Trophoblast cell (in vitro differentiated cells and primary cell): ENCODE measurements around the gene ZNF124.

Experiments used
- DNase-seq, 2 donors: peaks; one replicate each; pipeline ENCODE4 v3.0.0-alpha.2; 2016
- H2AFZ ChIP-seq: 2 replicates; pipeline ENCODE4 v1.6.1; 2013; ENCODE audit warnings: low read length, moderate library complexity, mild to moderate bottlenecking; ENCODE audit not compliant: insufficient read depth, poor library complexity
- H2AK5ac ChIP-seq: 2 replicates; pipeline ENCODE4 v1.6.1; 2013; ENCODE audit warnings: mild to moderate bottlenecking, low read length
- H2BK120ac ChIP-seq: 2 replicates; pipeline ENCODE4 v1.6.1; 2013; ENCODE audit warnings: low read length, mild to moderate bottlenecking, moderate library complexity; ENCODE audit not compliant: insufficient read depth, poor library complexity
- H2BK12ac ChIP-seq: 2 replicates; pipeline ENCODE4 v1.6.1; 2013; ENCODE audit warnings: mild to moderate bottlenecking, low read length, moderate library complexity
- H2BK5ac ChIP-seq: 2 replicates; pipeline ENCODE4 v1.6.1; 2013; ENCODE audit warnings: low read length, low read depth, moderate library complexity, mild to moderate bottlenecking; ENCODE audit not compliant: poor library complexity
- H3K14ac ChIP-seq: 2 replicates; pipeline ENCODE4 v1.6.1; 2013; ENCODE audit warnings: mild to moderate bottlenecking, low read length
- H3K18ac ChIP-seq: 2 replicates; pipeline ENCODE4 v1.6.1; 2013; ENCODE audit warnings: mild to moderate bottlenecking, low read length
- H3K23ac ChIP-seq: 2 replicates; pipeline ENCODE4 v1.6.1; 2013; ENCODE audit warnings: low read length
- H3K27ac ChIP-seq: 2 replicates; pipeline ENCODE4 v1.5.1; 2013; ENCODE audit warnings: low read depth, mild to moderate bottlenecking, inconsistent platforms, low read length, moderate library complexity
- H3K27me3 ChIP-seq: 2 replicates; pipeline ENCODE4 v1.6.1; 2013; ENCODE audit warnings: inconsistent platforms, mild to moderate bottlenecking, low read length, moderate library complexity; ENCODE audit not compliant: insufficient read depth
- H3K36me3 ChIP-seq, 2 experiments: 1 replicate in 1 of 2; 2 replicates in 1 of 2; pipeline ENCODE4 v1.6.1; 2013; ENCODE audit warnings: low read length in 2 of 2, mild to moderate bottlenecking in 2 of 2, moderate library complexity in 1 of 2; ENCODE audit not compliant: insufficient read depth in 2 of 2, control insufficient read depth in 1 of 2
- H3K4ac ChIP-seq: 2 replicates; pipeline ENCODE4 v1.6.1; 2013; ENCODE audit warnings: low read depth, mild to moderate bottlenecking, low read length, moderate library complexity
- H3K4me1 ChIP-seq, 2 experiments: 1 replicate in 1 of 2; 2 replicates in 1 of 2; pipeline ENCODE4 v1.6.1; 2013; ENCODE audit warnings: low read length in 2 of 2, mild to moderate bottlenecking in 2 of 2, moderate library complexity in 1 of 2; ENCODE audit not compliant: insufficient read depth in 2 of 2, control insufficient read depth in 1 of 2
- H3K4me2 ChIP-seq: 2 replicates; pipeline ENCODE4 v1.6.1; 2013; ENCODE audit warnings: inconsistent platforms, mild to moderate bottlenecking, low read length, moderate library complexity
- H3K4me3 ChIP-seq: 2 replicates; pipeline ENCODE4 v1.5.1; 2013; ENCODE audit warnings: mild to moderate bottlenecking, low read depth, low read length, inconsistent platforms
- H3K79me1 ChIP-seq: one replicate; pipeline ENCODE4 v1.6.1; 2013; ENCODE audit warnings: low read length
- H3K79me2 ChIP-seq: 2 replicates; pipeline ENCODE4 v1.6.1; 2013; ENCODE audit warnings: low read length, mild to moderate bottlenecking; ENCODE audit not compliant: control insufficient read depth, insufficient read depth, poor library complexity
- H3K9ac ChIP-seq: 2 replicates; pipeline ENCODE4 v1.6.1; 2013; ENCODE audit warnings: mild to moderate bottlenecking, low read length
- H3K9me3 ChIP-seq: 2 replicates; pipeline ENCODE4 v1.6.1; 2013; ENCODE audit warnings: low read depth, mild to moderate bottlenecking, control low read depth, inconsistent platforms, low read length; ENCODE audit not compliant: insufficient read depth
- H4K12ac ChIP-seq: 2 replicates; pipeline ENCODE4 v1.6.1; 2013; ENCODE audit warnings: low read depth, mild to moderate bottlenecking, low read length, moderate library complexity
- H4K8ac ChIP-seq: 2 replicates; pipeline ENCODE4 v1.6.1; 2013; ENCODE audit warnings: low read depth, mild to moderate bottlenecking, low read length, moderate library complexity
- H4K91ac ChIP-seq: one replicate; pipeline ENCODE4 v1.6.1; 2013; ENCODE audit warnings: low read depth, mild to moderate bottlenecking, low read length, moderate library complexity
- WGBS: extraction: QIAGEN DNeasy Blood & Tissue Kit; methylation state at CpG from one replicate; pipeline ENCODE4 v1.1.7; 2013; ENCODE audit warnings: missing lambda C conversion rate; ENCODE audit not compliant: insufficient read length, insufficient coverage; ENCODE audit errors: extremely low coverage; 5-methylcytosine and 5-hydroxymethylcytosine counted together

ZNF124 gene

DNA sequence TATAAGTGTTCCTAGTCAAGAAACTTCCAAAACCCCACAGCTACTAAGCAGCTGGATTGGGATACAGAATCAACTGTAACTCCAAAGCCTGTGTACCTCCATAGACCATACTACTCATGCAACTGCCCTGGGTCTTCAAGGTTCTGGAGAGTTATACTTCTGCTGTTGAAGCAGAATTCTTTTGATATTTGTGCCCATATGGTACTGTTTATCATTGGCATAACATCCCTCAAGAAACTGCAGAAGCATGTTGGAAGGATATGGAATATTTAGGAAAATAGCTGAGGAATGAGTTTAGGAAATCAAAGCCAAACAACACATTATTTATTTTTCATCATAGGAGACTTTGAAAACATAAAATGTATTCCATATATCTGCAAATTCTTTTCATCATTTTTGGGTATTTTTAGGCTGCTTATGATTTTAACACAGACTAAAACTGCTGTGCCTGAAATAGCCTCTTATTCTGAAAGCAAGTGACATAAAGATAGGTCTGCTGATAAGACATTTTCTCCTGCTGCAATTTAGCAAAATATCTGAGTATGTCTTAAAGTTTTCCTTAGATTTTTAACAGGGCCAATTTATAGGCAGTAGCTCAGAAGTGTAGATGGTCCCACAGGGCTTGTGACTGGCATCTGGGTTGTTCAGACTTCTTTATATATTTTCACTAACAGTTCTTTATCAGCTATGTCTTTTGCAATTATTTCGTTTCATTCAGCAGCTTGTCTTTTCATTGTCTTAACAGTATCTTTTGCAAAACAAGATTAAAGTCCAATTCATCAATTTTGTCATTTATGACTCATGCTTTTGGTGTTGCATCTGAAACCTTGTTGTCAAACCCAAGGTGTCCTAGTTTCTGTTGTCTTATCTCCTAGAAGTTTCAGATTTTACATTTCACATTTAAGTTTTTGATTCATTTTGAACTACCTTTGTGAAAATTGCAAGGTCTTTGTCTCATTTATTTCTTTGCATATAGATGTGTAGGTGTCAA, 41.1 kb upstream of the ZNF124 start:
- Histone ChIP-seq H2AK5ac (no peak overlapping the region), H4K12ac (no peak overlapping the region), H3K4me3 (no peak overlapping the region), H4K8ac (no peak overlapping the region), H3K14ac (no peak overlapping the region), H2BK120ac (no peak overlapping the region), H3K9ac (no peak overlapping the region), H4K91ac (no peak overlapping the region), H3K18ac (no peak overlapping the region), H2AFZ (no peak overlapping the region), H2BK12ac (no peak overlapping the region), H3K36me3 (no peaks in the 10 kb centered on the region), H2BK5ac (no peak overlapping the region), H3K27me3 (no peaks in the 10 kb centered on the region), H3K79me1 (peaks cover 6% of the 10 kb centered on the region), H3K9me3 (no peaks in the 10 kb centered on the region), H3K4me2 (no peak overlapping the region), H3K23ac (no peak overlapping the region), H3K27ac (no peak overlapping the region), H3K4ac (no peak overlapping the region), H3K4me1 (peaks cover 6 to 8% of the 10 kb centered on the region in 2 experiments), H3K79me2 (peaks cover 10% of the 10 kb centered on the region)
- WGBS: no CpG with 5 or more reads among the region's 1 CpG
- no peak for DNase-seq

DNA sequence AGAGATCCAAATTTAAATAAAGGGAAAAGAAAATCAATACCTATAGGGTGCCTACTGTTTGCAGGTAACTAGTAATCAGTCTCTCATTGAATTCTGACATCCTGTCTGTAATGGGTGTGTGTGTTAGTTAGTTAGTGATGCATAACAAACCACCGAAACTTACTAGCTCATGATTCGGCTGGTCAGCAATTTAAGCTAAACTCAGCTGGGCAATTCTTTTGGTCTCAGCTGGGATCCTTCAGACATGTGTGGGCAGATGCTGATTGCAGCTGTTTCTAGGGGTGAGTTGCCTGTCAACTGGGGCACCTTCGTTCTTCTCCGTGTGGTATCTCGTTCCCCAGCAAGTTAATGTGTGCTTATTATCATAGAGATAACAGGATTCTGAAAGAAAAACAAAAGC, 40.2 kb upstream of the ZNF124 start:
- H2AFZ ChIP-seq: no peak overlapping the region
- H2BK120ac ChIP-seq: no peak overlapping the region
- no peaks in the 10 kb centered on the region for H3K27me3 ChIP-seq
- no peak overlapping the region for H3K27ac ChIP-seq
- no peak overlapping the region for H2BK12ac ChIP-seq
- H3K36me3 ChIP-seq: peaks cover 0 to 2% of the 10 kb centered on the region in 2 experiments
- no peak overlapping the region for H3K4me2 ChIP-seq
- WGBS: no CpG with 5 or more reads among the region's 5 CpGs
- H4K8ac ChIP-seq: no peak overlapping the region
- H3K9me3 ChIP-seq: no peaks in the 10 kb centered on the region
- H2AK5ac ChIP-seq: no peak overlapping the region
- no peak overlapping the region for H2BK5ac ChIP-seq
- H3K79me2 ChIP-seq: peaks cover 13% of the 10 kb centered on the region
- no peak for DNase-seq
- H4K91ac ChIP-seq: no peak overlapping the region
- H3K9ac ChIP-seq: no peak overlapping the region
- H3K79me1 ChIP-seq: peaks cover 6% of the 10 kb centered on the region
- H3K4me3 ChIP-seq: no peak overlapping the region
- no peak overlapping the region for H3K14ac ChIP-seq
- H3K4ac ChIP-seq: no peak overlapping the region
- no peak overlapping the region for H3K23ac ChIP-seq
- no peak overlapping the region for H4K12ac ChIP-seq
- no peak overlapping the region for H3K18ac ChIP-seq
- peaks cover 6 to 8% of the 10 kb centered on the region in 2 experiments for H3K4me1 ChIP-seq

DNA sequence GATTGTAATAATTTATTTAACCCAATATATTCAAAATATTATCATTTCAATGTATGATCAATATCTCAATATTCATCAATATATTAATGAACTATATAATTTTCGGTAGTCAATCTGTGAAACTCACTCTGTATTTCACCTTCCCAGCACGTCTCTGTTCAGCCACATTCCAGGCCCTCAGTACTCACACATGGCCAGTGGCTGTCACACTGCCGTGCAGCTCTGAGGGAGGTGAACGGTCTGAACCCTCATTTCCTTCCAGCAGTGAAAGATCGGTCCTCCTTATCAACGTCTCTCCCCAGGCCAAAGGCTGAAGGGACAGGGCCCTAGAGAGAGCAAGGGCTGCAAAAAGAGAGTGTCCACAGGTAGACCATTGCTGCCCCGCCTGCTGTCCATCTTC, 39.5 kb upstream of the ZNF124 start:
- Histone ChIP-seq H3K4me1 (peaks cover 6 to 8% of the 10 kb centered on the region in 2 experiments), H3K27me3 (no peaks in the 10 kb centered on the region), H3K79me1 (peaks cover 6% of the 10 kb centered on the region), H4K8ac (peak overlapping the region; percentile 26), H3K23ac (no peak overlapping the region), H3K36me3 (peaks cover 3 to 5% of the 10 kb centered on the region in 2 experiments), H3K79me2 (peaks cover 14% of the 10 kb centered on the region), H3K4me3 (no peak overlapping the region), H3K14ac (no peak overlapping the region), H3K9me3 (no peaks in the 10 kb centered on the region), H4K12ac (no peak overlapping the region), H3K9ac (no peak overlapping the region), H3K4ac (no peak overlapping the region), H3K18ac (no peak overlapping the region), H2AFZ (no peak overlapping the region), H2BK120ac (no peak overlapping the region), H3K4me2 (no peak overlapping the region), H2BK5ac (no peak overlapping the region), H2AK5ac (no peak overlapping the region), H4K91ac (no peak overlapping the region), H3K27ac (no peak overlapping the region), H2BK12ac (peak overlapping the region; percentile 43)
- DNase-seq: no peak
- no CpG with 5 or more reads among the region's 7 CpGs for WGBS

DNA sequence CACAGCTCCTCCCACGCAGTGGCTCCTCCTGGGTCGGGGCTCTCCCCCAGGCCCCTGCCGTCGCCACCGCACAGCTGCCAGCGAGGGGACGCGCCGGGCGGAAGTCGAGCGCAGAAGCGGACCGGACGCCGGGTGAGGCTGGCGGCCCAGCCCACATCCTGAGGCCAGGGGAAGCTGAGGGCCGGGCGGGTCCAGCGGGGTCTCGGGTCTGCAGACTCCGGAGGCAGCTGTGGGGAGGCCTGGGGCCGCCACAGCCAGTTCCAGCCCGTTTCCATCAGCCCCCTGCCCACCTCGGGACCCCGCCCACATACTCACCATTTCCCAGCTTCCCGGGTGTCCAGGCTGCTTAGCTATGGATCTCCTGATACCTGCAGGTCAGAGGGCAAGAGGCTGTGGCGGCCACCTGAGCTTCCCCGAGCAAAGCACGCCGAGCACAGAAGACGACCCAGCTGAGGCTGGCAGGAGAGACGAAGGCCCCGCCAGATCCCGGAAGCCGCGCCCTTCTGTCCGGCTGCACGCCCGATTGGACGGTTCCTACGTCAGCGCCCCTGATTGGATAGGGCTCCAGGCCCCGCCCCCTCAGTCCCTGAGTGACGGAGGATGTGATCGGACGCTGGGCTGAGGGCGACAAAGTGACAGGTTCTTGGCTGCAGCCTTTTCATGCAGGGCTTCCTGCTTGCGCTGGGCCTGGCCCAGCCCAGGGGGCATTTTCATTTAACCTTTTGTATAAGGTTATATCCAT, 38.7 kb upstream of the ZNF124 start:
- Histone ChIP-seq H3K9me3 (no peaks in the 10 kb centered on the region), H3K79me2 (peaks cover 14% of the 10 kb centered on the region), H2BK120ac (peak overlapping the region; percentile 34), H3K4me1 (peaks cover 6 to 8% of the 10 kb centered on the region in 2 experiments), H3K27me3 (no peaks in the 10 kb centered on the region), H3K4ac (peak overlapping the region; percentile 64), H3K23ac (no peak overlapping the region), H3K27ac (peak overlapping the region; percentile 86), H2AK5ac (peak overlapping the region; percentile 7), H3K79me1 (peaks cover 6% of the 10 kb centered on the region), H4K91ac (peak overlapping the region; percentile 78), H4K12ac (peak overlapping the region; percentile 81), H2AFZ (peak overlapping the region; percentile 69), H3K4me2 (peak overlapping the region; percentile 59), H3K18ac (peak overlapping the region; percentile 83), H3K4me3 (peak overlapping the region; percentile 88), H2BK5ac (peak overlapping the region; percentile 82), H4K8ac (peak overlapping the region; percentile 82), H3K14ac (peak overlapping the region; percentile 62), H2BK12ac (no peak overlapping the region), H3K36me3 (peaks cover 6 to 10% of the 10 kb centered on the region in 2 experiments), H3K9ac (peak overlapping the region; percentile 81)
- no CpG with 5 or more reads among the region's 49 CpGs for WGBS
- DNase-seq: peak; percentile 98
